ENCODE results near the gene MED7. TPM values are rescaled to one million over a fixed set of nuclear protein-coding genes. Genes with fewer than 3 reads are reported as not detected.
"Not testable (repeated sequence)": the region's sequence is repeated elsewhere in the genome, so short reads cannot be mapped to it uniquely, and the experiment has no call there.

Gene MED7, protein sequence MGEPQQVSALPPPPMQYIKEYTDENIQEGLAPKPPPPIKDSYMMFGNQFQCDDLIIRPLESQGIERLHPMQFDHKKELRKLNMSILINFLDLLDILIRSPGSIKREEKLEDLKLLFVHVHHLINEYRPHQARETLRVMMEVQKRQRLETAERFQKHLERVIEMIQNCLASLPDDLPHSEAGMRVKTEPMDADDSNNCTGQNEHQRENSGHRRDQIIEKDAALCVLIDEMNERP
- total RNA-seq = 11.5 TPM

DNA sequence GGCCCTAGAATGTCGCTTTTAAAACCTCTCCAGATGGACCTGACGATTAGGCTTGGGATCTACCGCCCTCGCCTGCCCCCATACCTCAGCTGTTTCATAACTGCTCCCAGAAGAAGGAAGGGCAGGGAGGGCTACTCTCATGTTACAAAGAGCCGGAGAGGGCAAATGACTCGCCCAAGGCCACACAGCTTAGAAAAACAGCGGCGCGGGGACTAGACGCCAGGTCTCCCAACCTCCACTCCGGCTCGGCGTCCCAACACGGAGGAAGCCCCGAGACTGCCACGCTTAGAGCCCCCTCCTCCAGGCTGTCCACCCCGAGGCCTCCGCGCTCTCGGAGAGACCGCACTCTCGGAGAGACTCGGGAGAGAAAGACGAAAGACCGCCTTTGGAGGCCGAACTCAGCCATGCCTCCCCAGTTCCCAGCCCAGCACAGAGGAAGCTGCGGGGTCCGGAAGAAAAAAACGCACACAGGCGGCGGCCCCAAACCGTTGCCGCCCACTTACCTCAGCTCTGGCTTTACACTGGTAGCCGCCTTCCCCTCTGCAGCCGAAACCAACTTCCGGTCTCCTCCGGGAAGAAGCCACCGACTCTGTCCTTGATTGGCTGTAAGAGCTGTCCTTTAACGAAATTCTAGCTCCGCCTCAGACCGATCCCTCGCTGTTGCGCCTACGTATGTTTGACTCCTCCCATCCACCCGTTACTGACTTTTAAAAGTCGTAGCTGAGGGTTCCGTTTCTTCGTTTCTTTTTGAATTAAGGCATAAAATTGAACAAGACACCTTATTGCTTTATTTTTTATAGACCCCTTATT lies at the start of gene MED7:
TSS of gene MED7 (minus strand) at position 549 of the 810 bp plus-strand sequence. CDS start 3,434 bp downstream, outside the sequence.
- Histone ChIP-seq H3K27me3 (ENCODE audit: control insufficient read depth in 3 of 3, insufficient read depth in 3 of 3, low read length in 3 of 3) (no peaks in the 10 kb centered on the region), H3K4me1 (ENCODE audit: control insufficient read depth in 3 of 3, insufficient read depth in 3 of 3, low read length in 3 of 3) (peaks cover 5 to 11% (median 8%) of the 10 kb centered on the region in 3 donors), H3K27ac (ENCODE audit: low read depth, low read length) (peak within 1 kb of the TSS; percentile 90), H3K4me3 (ENCODE audit: low read length in 3 of 3) (peak within 1 kb of the TSS; percentile 93 to 96 (median 95)), H3K9me3 (ENCODE audit: control insufficient read depth in 3 of 3, low read length in 3 of 3) (no peaks in the 10 kb centered on the region), H3K9ac (ENCODE audit: low read depth in 1 of 3, low read length in 3 of 3) (peak within 1 kb of the TSS; percentile 92 to 97 (median 96)), H3K36me3 (ENCODE audit: control insufficient read depth in 3 of 3, insufficient read depth in 3 of 3, low read length in 3 of 3) (peaks cover under 1 to 11% (median 2%) of the 10 kb centered on the region in 3 donors)

DNA sequence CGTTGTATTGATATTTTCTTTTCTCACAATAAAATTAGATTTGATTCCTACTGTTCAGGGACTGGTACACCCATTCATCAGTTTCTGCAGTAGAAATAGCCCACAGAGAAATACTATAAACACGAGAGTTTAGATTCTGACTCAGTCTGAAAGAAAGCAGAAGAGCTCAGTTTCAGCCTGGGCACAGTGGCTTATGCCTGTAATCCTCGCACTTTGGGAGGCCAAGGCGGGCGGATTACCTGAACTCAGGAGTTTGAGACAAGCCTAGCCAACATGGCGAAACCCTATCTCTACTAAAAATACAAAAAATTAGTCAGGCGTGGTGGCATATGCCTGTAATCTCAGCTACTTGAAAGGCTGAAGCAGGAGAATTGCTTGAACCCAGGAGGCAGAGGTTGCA lies 46.6 kb upstream of the MED7 start:
- no peaks in the 10 kb centered on the region for H3K4me1 ChIP-seq (ENCODE audit: control insufficient read depth in 3 of 3, insufficient read depth in 3 of 3, low read length in 3 of 3)
- H3K9me3 ChIP-seq (ENCODE audit: control insufficient read depth in 3 of 3, low read length in 3 of 3) = no peaks in the 10 kb centered on the region
- no peak overlapping the region for H3K4me3 ChIP-seq (ENCODE audit: low read length in 3 of 3)
- H3K27ac ChIP-seq (ENCODE audit: low read depth, low read length) = no peak overlapping the region
- no peak overlapping the region for H3K9ac ChIP-seq (ENCODE audit: low read depth in 1 of 3, low read length in 3 of 3)
- H3K36me3 ChIP-seq (ENCODE audit: control insufficient read depth in 3 of 3, insufficient read depth in 3 of 3, low read length in 3 of 3) = no peaks in the 10 kb centered on the region
- H3K27me3 ChIP-seq (ENCODE audit: control insufficient read depth in 3 of 3, insufficient read depth in 3 of 3, low read length in 3 of 3) = no peaks in the 10 kb centered on the region

DNA sequence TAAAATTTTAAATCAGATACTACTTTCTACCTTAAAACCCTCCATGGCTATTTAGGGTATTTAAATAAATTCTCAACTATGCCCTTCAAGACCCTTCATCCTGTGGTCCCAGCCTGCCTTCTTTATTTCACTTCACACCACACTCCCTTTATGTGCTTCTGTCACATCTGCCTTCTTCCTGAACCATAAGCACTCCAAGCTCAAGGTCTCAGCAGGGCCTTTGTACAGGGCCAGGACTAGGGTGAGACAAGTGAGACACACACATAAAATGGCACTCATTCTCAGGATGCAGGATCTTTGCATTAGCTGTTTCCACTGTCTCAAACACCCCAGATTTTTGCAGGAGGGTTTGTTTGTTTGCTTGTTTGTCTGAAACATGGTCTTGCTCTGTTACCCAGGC lies 45.6 kb upstream of the MED7 start:
- Histone ChIP-seq H3K9me3 (ENCODE audit: control insufficient read depth in 3 of 3, low read length in 3 of 3) (no peaks in the 10 kb centered on the region), H3K27me3 (ENCODE audit: control insufficient read depth in 3 of 3, insufficient read depth in 3 of 3, low read length in 3 of 3) (peaks cover 0 to 3% (median 0%) of the 10 kb centered on the region in 3 donors), H3K27ac (ENCODE audit: low read depth, low read length) (no peak overlapping the region), H3K4me1 (ENCODE audit: control insufficient read depth in 3 of 3, insufficient read depth in 3 of 3, low read length in 3 of 3) (no peaks in the 10 kb centered on the region), H3K9ac (ENCODE audit: low read depth in 1 of 3, low read length in 3 of 3) (no peak overlapping the region), H3K36me3 (ENCODE audit: control insufficient read depth in 3 of 3, insufficient read depth in 3 of 3, low read length in 3 of 3) (no peaks in the 10 kb centered on the region), H3K4me3 (ENCODE audit: low read length in 3 of 3) (no peak overlapping the region)

DNA sequence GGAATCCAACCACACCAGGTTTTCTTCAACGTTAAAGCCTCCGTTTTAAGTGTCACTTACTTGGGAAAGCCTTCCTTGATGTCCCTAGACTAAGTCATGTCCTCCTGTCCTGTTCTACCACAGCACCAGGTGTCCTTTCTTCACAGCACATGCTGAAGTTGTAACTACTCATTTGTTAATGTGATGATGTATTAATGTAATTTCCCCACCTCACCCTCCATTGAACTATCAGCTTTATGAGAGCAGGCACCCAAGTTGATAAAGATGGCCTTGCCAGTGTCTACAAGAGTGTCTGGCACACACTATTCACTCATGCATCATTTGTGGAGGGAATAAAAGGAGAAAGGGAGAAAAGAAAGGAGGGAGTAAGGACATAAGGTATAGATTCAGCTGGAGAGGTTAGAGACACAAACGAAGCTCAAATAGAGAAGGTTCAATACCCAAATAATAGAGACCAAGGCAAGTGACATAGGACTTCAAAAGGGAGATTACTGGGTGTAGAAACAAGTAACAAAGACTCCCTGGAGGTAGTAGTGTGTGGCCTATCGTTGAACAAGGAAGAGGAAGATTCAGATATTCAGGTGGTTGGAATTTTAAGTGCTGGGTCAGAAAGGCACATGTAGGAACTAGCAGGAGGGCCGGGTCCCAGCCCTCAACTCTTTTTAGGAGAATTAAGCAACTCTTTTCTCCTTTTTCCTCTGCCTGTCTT lies 44.5 kb upstream of the MED7 start:
- H3K4me1 ChIP-seq (ENCODE audit: control insufficient read depth in 3 of 3, insufficient read depth in 3 of 3, low read length in 3 of 3) = no peaks in the 10 kb centered on the region
- H3K4me3 ChIP-seq (ENCODE audit: low read length in 3 of 3) = no peak overlapping the region
- no peak overlapping the region for H3K27ac ChIP-seq (ENCODE audit: low read depth, low read length)

DNA sequence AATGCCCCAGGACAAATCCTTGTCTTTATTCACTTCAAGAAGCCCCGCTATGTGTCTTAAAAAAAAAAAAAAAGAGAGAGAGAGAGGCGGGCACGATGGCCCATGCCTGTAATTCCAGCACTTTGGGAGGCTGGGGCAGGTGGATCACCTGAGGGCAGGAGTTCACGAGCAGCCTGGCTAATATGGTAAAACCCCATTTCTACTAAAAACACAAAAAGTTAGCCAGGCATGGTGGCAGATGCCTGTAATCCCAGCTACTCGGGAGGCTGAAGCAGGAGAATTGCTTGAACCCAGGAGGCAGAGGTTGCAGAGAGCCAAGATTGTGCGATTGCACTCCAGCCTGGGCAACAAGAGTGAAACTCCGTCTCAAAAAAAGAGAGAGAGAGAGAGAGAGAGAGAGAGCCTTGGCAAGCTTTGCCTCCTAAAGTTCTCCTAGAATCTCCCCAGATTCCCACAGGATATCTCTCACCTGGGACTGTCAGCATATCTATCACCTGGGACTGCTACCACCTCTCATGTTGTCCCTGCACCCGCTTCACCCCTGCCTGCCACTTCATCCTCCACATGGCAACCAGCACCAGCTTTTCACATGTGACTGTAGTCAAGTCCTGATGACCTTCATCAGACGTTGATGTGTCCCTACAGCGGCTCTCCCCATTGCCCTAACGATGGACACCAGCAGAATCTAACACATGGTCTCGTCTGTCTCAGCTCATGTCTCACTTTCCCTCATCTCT lies 43.8 kb upstream of the MED7 start:
- Histone ChIP-seq H3K4me3 (ENCODE audit: low read length in 3 of 3) (no peak overlapping the region), H3K27ac (ENCODE audit: low read depth, low read length) (no peak overlapping the region), H3K9ac (ENCODE audit: low read depth in 1 of 3, low read length in 3 of 3) (no peak overlapping the region), H3K27me3 (ENCODE audit: control insufficient read depth in 3 of 3, insufficient read depth in 3 of 3, low read length in 3 of 3) (peaks cover 0 to 3% (median 3%) of the 10 kb centered on the region in 3 donors), H3K36me3 (ENCODE audit: control insufficient read depth in 3 of 3, insufficient read depth in 3 of 3, low read length in 3 of 3) (no peaks in the 10 kb centered on the region), H3K9me3 (ENCODE audit: control insufficient read depth in 3 of 3, low read length in 3 of 3) (no peaks in the 10 kb centered on the region), H3K4me1 (ENCODE audit: control insufficient read depth in 3 of 3, insufficient read depth in 3 of 3, low read length in 3 of 3) (no peaks in the 10 kb centered on the region)

More for the DNA sequence above, 44.5 kb upstream of the MED7 start:
- peaks cover 0 to 3% (median under 1%) of the 10 kb centered on the region in 3 donors for H3K27me3 ChIP-seq (ENCODE audit: control insufficient read depth in 3 of 3, insufficient read depth in 3 of 3, low read length in 3 of 3)
- H3K36me3 ChIP-seq (ENCODE audit: control insufficient read depth in 3 of 3, insufficient read depth in 3 of 3, low read length in 3 of 3) = no peaks in the 10 kb centered on the region
- no peak overlapping the region for H3K9ac ChIP-seq (ENCODE audit: low read depth in 1 of 3, low read length in 3 of 3)
- H3K9me3 ChIP-seq (ENCODE audit: control insufficient read depth in 3 of 3, low read length in 3 of 3) = no peaks in the 10 kb centered on the region

DNA sequence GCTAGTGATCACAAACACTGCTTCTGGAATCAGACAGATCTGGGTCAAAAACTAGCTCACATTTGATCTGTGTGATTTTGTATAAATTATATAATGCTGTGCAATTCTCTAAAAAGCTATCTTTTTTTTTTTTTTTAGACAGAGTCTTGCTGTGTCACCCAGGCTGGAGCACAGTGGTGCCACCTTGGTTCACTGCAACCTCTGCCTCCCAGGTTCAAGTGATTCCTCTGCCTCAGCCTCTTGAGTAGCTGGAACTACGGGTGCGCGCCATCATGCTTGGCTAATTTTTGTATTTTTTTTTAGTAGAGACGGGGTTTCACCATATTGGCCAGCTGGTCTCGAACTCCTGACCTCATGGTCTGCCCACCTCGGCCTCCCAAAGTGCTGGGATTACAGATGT lies 42.5 kb upstream of the MED7 start:
- H3K27me3 ChIP-seq (ENCODE audit: control insufficient read depth in 3 of 3, insufficient read depth in 3 of 3, low read length in 3 of 3); H3K4me1 ChIP-seq (ENCODE audit: control insufficient read depth in 3 of 3, insufficient read depth in 3 of 3, low read length in 3 of 3); H3K9ac ChIP-seq (ENCODE audit: low read depth in 1 of 3, low read length in 3 of 3); H3K27ac ChIP-seq (ENCODE audit: low read depth, low read length); H3K9me3 ChIP-seq (ENCODE audit: control insufficient read depth in 3 of 3, low read length in 3 of 3); H3K36me3 ChIP-seq (ENCODE audit: control insufficient read depth in 3 of 3, insufficient read depth in 3 of 3, low read length in 3 of 3); H3K4me3 ChIP-seq (ENCODE audit: low read length in 3 of 3): not testable (repeated sequence)

DNA sequence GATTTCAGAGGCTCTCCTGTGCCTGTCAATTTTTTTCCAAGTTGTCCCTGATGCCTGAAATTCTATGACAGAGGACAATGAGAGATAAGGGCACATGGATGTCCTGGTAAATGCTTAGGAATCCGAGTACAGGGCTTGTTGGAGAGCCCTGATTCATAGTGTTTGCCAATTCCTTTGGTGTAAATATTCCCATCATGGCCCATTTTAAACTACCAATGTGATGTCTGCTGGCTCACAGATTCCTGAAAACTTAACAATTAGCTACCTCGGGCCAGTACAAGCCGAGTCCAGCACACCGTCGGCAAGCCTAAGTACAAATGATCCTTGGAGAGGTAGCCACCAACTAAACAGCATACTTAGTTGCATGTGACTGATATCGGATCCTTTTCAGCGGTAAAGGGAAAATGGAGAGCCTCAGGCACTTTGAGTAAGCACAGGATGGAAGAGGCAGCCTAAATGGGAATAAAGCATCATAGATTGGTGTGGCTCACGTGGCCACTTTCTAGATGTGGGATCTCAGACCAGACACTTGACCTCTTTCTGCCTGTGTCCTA lies 41.5 kb upstream of the MED7 start:
- H3K27me3 ChIP-seq (ENCODE audit: control insufficient read depth in 3 of 3, insufficient read depth in 3 of 3, low read length in 3 of 3) = peaks cover 0 to 3% (median 3%) of the 10 kb centered on the region in 3 donors
- H3K27ac ChIP-seq (ENCODE audit: low read depth, low read length) = no peak overlapping the region
- H3K36me3 ChIP-seq (ENCODE audit: control insufficient read depth in 3 of 3, insufficient read depth in 3 of 3, low read length in 3 of 3) = no peaks in the 10 kb centered on the region
- no peaks in the 10 kb centered on the region for H3K9me3 ChIP-seq (ENCODE audit: control insufficient read depth in 3 of 3, low read length in 3 of 3)
- no peak overlapping the region for H3K4me3 ChIP-seq (ENCODE audit: low read length in 3 of 3)
- no peak overlapping the region for H3K9ac ChIP-seq (ENCODE audit: low read depth in 1 of 3, low read length in 3 of 3)
- no peaks in the 10 kb centered on the region for H3K4me1 ChIP-seq (ENCODE audit: control insufficient read depth in 3 of 3, insufficient read depth in 3 of 3, low read length in 3 of 3)

DNA sequence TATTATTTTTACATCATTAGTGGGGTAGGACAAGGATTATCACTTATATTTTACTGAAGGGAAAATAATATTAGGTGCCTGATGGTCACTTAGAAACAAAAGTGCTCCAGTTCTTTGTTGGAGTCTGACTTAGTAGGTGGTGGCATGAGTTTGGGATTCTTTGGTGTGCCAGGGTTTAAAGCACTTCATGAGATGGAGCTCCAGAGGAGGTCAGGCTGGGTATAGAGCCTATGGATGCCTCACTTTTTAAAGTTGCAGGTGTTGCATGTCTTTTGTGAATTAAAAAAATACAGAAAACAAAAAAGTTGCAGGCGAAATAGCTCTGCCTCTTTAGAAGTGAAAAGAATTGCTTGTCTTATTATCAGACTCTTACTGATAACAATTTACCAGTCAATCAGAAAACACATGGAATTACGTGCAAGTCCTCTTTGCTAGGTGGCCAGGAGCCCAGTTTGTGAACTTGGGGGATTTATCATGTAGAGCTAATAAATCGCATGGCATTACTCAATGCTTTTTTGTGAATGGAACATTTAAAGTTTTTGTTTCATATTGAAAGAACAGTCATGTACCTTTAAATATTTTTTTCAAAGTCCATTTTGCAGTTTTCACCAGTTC lies 39.6 kb upstream of the MED7 start:
- no peak overlapping the region for H3K27ac ChIP-seq (ENCODE audit: low read depth, low read length)
- no peaks in the 10 kb centered on the region for H3K36me3 ChIP-seq (ENCODE audit: control insufficient read depth in 3 of 3, insufficient read depth in 3 of 3, low read length in 3 of 3)
- no peaks in the 10 kb centered on the region for H3K9me3 ChIP-seq (ENCODE audit: control insufficient read depth in 3 of 3, low read length in 3 of 3)
- H3K27me3 ChIP-seq (ENCODE audit: control insufficient read depth in 3 of 3, insufficient read depth in 3 of 3, low read length in 3 of 3) = peaks cover 0 to 3% (median 3%) of the 10 kb centered on the region in 3 donors
- H3K4me3 ChIP-seq (ENCODE audit: low read length in 3 of 3) = no peak overlapping the region
- no peak overlapping the region for H3K9ac ChIP-seq (ENCODE audit: low read depth in 1 of 3, low read length in 3 of 3)
- no peaks in the 10 kb centered on the region for H3K4me1 ChIP-seq (ENCODE audit: control insufficient read depth in 3 of 3, insufficient read depth in 3 of 3, low read length in 3 of 3)
